Smooth muscle cell (in vitro differentiated cells): ENCODE measurements around the gene MTG2. TPM values are rescaled to one million over a fixed set of nuclear protein-coding genes. Genes with fewer than 3 reads are reported as not detected.

Experiments
- DNase-seq: peaks from one replicate; lab custom pipeline; 2025; ENCODE audit not compliant: unreplicated experiment; lab: John Stamatoyannopoulos, UW
- H2AFZ ChIP-seq: fragments of 200-600 bp; sonication (generic); 2 replicates; pipeline ENCODE4 v1.6.0; 2016; ENCODE audit warnings: antibody characterized with exemption, low read depth, mild to moderate bottlenecking
- H3F3A ChIP-seq: fragments of 200-600 bp; sonication (generic); 2 replicates; pipeline ENCODE4 v1.6.0; 2017; ENCODE audit warnings: antibody characterized with exemption, low read depth
- H3K27ac ChIP-seq: fragments of 200-600 bp; sonication (generic); 2 replicates; pipeline ENCODE4 v1.5.1; 2016; ENCODE audit warnings: low read depth, mild to moderate bottlenecking
- H3K27me3 ChIP-seq: fragments of 200-600 bp; sonication (generic); 2 replicates; pipeline ENCODE4 v1.6.1; 2016; ENCODE audit warnings: low read depth, mild to moderate bottlenecking
- H3K36me3 ChIP-seq: fragments of 200-600 bp; sonication (generic); 2 replicates; pipeline ENCODE4 v1.5.1; 2016; ENCODE audit warnings: low read depth
- H3K4me1 ChIP-seq: fragments of 200-600 bp; sonication (generic); 2 replicates; pipeline ENCODE4 v1.5.1; 2016; ENCODE audit warnings: low read depth
- H3K4me2 ChIP-seq: fragments of 200-600 bp; sonication (generic); 2 replicates; pipeline ENCODE4 v1.6.0; 2016; ENCODE audit warnings: mild to moderate bottlenecking
- H3K4me3 ChIP-seq: fragments of 200-600 bp; sonication (generic); 2 replicates; pipeline ENCODE4 v1.5.1; 2016; ENCODE audit warnings: mild to moderate bottlenecking
- H3K79me2 ChIP-seq: fragments of 200-600 bp; sonication (generic); 2 replicates; pipeline ENCODE4 v1.6.0; 2016; ENCODE audit warnings: low read depth, mild to moderate bottlenecking
- H3K9ac ChIP-seq: fragments of 200-600 bp; sonication (generic); 2 replicates; pipeline ENCODE4 v1.6.0; 2016; ENCODE audit warnings: low read depth
- H3K9me3 ChIP-seq: fragments of 200-600 bp; sonication (generic); replicated peaks from 2 replicates; pipeline ENCODE4 v1.5.1; 2016; ENCODE audit warnings: low read depth
- H4K20me1 ChIP-seq: fragments of 200-600 bp; sonication (generic); 2 replicates; pipeline ENCODE4 v1.6.0; 2016; ENCODE audit warnings: low read depth
- WGBS: methylation state at CpG from one replicate; pipeline ENCODE4 v1.1.7; 2016; ENCODE audit warnings: low lambda C conversion rate; 5-methylcytosine and 5-hydroxymethylcytosine counted together
- polyA plus RNA-seq: library from polyadenylated mRNA; unstranded; fragments of >200 nt; fragmentation: Nextera tagmentation; extraction: Ambion mirVana; gene quantifications from 2 replicates; pipeline ENCODE4 v1.2.1, GENCODE V29; 2016
- total RNA-seq: library from RNA; depleted of rRNA; stranded (reverse); fragments of >200 nt; gene quantifications from 2 replicates; pipeline ENCODE4 v1.2.3, GENCODE V29; 2014
- TF ChIP-seq, protein P1 (sequence below): fragments of 200-600 bp; sonication (generic); IDR thresholded peaks from 2 replicates; pipeline ENCODE4 v1.5.1; 2017; ENCODE audit warnings: borderline replicate concordance, mild to moderate bottlenecking, antibody characterized with exemption; ENCODE audit not compliant: insufficient read depth, poor library complexity, severe bottlenecking

The MTG2 gene
- total and polyA plus RNA-seq, 2 experiments from 2014 or later = 17.9 to 21.9 TPM

DNA sequence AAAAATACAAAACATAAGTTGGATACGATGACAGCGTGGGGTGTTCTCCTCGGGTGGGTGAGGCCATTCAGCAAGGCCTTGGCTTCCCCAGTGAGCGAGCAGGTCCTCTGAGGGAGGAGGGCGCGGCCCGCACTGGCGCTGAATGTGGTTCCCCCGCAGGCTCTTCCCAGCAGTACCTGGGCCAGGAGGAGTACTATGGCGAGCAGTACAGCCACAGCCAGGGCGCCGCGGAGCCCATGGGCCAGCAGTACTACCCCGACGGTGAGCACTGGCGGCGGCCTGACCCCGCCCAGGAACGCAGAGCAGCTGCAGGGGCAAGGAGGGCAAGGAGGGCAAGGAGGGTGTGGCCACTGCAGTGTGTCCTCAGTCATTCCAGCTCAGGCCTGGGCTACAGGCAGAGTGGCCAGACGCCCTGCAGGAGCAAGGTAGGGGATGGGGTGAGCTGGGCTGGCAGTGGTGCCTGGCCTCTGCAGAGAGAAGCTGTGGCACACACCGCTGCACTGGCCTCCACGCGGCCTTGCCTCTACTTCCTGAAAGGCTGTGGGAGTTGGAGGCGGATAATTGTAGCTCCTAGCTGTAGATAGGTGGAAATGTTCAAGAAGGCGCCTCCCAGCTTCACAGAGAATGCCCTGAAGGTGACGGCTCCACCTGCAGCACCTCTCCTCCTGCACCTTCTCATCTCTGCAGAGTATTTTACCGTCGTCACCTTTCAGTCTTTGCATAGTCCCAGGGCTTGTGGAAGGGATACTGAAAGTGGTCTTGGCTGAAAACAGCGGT lies 18.7 kb upstream of the MTG2 start:
- Histone ChIP-seq H3K27ac (no peak overlapping the region), H3K27me3 (no peaks in the 10 kb centered on the region), H3K9me3 (no peaks in the 10 kb centered on the region), H3K9ac (no peak overlapping the region), H2AFZ (no peak overlapping the region), H3K36me3 (no peaks in the 10 kb centered on the region), H3K4me3 (no peak overlapping the region), H3K4me1 (no peaks in the 10 kb centered on the region), H4K20me1 (peaks cover 18% of the 10 kb centered on the region), H3K79me2 (no peaks in the 10 kb centered on the region), H3K4me2 (no peak overlapping the region), H3F3A (no peaks in the 10 kb centered on the region)
- 97% methylated on average over 29 of the region's 29 CpGs for WGBS
- TF ChIP-seq, protein P1, sequence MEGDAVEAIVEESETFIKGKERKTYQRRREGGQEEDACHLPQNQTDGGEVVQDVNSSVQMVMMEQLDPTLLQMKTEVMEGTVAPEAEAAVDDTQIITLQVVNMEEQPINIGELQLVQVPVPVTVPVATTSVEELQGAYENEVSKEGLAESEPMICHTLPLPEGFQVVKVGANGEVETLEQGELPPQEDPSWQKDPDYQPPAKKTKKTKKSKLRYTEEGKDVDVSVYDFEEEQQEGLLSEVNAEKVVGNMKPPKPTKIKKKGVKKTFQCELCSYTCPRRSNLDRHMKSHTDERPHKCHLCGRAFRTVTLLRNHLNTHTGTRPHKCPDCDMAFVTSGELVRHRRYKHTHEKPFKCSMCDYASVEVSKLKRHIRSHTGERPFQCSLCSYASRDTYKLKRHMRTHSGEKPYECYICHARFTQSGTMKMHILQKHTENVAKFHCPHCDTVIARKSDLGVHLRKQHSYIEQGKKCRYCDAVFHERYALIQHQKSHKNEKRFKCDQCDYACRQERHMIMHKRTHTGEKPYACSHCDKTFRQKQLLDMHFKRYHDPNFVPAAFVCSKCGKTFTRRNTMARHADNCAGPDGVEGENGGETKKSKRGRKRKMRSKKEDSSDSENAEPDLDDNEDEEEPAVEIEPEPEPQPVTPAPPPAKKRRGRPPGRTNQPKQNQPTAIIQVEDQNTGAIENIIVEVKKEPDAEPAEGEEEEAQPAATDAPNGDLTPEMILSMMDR = no peak
- no peak for DNase-seq

DNA sequence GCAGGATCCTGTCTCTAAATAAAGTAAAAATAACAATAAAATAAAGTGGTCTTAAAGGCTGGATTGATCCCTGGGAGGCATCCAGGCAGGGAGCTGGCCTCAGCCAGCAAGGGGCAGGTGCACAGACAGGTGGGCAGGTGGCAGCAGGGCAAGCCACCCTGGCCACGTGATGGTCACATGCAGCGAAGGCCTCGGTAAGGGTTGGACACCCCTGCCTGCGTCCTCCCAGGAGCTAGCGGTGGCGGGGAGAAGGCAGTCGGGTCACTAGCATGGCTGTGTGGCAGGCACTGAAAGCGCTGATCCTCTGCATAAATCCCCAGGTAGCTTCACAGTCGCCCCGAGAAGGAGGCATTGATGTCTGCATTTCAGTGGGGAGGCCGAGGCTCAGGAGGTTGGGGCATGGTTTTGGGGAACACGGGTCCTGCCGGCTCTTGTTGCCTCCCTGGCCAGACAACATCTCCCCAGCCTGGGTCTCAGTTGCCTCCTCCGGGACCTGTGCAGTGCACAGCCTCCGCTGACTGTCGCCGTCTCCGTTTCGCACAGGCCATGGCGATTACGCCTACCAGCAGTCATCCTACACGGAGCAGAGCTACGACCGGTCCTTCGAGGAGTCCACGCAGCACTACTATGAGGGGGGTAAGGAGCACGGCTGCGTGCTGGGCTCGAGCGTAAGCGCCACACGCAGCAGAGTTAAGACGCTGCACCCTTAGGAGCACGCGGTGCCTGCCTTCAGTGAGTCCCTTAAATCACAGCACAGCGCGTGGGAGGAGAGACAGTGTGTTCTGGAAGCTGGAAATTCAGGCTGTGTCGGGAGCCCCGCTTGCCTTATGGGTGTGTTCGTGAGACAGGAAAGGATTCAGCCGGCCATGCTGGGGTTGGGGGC lies 17.7 kb upstream of the MTG2 start:
- Histone ChIP-seq H4K20me1 (peaks cover 10% of the 10 kb centered on the region), H3K36me3 (no peaks in the 10 kb centered on the region)
- WGBS = 97% methylated on average over 41 of the region's 41 CpGs

DNA sequence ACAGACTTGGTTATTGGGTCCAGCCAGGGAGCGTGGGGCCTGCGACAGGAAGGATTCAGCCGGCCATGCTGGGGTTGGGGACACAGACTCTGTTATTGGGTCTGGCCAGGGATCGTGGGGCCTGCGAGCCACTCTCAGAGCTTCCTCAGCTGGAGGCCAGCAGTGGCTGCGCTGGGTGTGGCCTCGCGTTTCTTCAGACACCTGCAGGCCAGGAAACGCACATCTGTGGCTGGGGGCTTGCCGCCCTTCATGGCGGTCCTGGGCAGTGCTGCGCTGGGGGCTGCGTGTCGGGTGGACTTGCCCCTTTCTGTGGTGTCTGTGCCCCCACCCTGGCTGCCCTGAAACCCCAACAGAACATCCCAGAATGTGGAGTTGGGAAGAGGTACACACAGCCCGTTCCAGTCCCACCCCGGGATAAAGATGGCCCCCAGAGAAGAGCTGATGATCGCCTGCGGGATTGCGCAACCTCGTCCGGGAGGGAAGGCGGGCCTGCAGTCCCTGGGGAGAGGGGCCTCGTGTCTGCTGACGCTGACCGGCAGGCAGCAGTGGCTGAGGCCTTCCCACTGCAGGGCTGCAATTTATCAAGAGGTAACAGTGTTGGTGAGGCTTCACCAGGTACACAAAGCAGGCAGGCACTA lies 16.9 kb upstream of the MTG2 start:
- no peaks in the 10 kb centered on the region for H3K9me3 ChIP-seq
- no peak for DNase-seq
- no peak overlapping the region for H2AFZ ChIP-seq
- H3K27me3 ChIP-seq = no peaks in the 10 kb centered on the region
- H3K36me3 ChIP-seq = no peaks in the 10 kb centered on the region
- H3K4me1 ChIP-seq = no peaks in the 10 kb centered on the region
- TF ChIP-seq, protein P1 = no peak
- no peak overlapping the region for H3K4me2 ChIP-seq
- no peak overlapping the region for H3K27ac ChIP-seq
- no peaks in the 10 kb centered on the region for H3F3A ChIP-seq
- H3K79me2 ChIP-seq = no peaks in the 10 kb centered on the region
- peaks cover 3% of the 10 kb centered on the region for H4K20me1 ChIP-seq
- no peak overlapping the region for H3K9ac ChIP-seq
- no peak overlapping the region for H3K4me3 ChIP-seq
- 92% methylated on average over 25 of the region's 25 CpGs for WGBS

More for the DNA sequence above, 17.7 kb upstream of the MTG2 start:
- Histone ChIP-seq H3K27ac (no peak overlapping the region), H3K4me3 (no peak overlapping the region), H3K27me3 (no peaks in the 10 kb centered on the region), H3K79me2 (no peaks in the 10 kb centered on the region), H3K9ac (no peak overlapping the region), H3F3A (no peaks in the 10 kb centered on the region), H3K4me2 (no peak overlapping the region), H3K9me3 (no peaks in the 10 kb centered on the region), H3K4me1 (no peaks in the 10 kb centered on the region), H2AFZ (no peak overlapping the region)
- DNase-seq = no peak
- TF ChIP-seq, protein P1 = no peak
